ENCODE results near the gene ZDHHC3.

The ZDHHC3 gene, protein sequence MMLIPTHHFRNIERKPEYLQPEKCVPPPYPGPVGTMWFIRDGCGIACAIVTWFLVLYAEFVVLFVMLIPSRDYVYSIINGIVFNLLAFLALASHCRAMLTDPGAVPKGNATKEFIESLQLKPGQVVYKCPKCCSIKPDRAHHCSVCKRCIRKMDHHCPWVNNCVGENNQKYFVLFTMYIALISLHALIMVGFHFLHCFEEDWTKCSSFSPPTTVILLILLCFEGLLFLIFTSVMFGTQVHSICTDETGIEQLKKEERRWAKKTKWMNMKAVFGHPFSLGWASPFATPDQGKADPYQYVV

DNA sequence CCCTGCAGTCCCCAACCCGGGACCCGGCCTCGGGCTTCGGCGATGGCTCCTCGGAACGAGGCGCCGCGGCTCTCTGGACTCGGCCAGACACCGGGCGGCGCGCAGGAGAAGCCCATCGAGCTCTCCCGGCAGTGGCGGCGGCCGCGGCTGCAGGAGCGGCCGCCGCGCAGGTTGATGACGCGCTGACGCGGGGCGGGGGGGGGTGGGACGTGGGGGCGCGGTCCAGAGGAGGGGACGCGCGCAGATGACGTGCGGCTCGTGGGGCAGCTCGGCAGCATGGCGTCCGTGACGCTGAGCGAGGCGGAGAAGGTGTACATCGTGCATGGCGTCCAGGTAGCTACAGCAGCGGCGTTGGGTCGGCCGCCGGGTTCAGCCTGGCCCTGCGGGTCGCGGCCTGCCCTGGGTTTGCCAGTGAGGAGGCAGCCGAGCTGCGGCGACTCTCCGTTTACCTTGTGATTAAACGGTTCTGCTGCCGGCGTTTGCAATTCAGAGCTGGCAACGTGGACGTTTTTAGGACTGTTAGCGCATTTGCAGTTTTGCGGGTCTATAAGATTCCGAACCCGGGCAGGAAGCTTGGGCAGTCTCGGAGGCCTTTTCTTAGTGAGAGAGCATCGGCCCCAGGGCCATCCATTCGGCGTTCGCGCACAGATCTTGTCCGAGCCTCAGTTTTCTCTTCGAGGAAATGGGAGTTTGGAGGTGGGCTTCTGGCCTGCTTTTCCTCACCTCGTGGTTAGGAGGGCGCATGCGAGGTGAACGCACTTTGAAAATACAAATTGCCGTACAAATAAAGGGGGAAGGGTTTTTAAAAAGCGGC lies at the start of gene ZDHHC3, which contains the start of gene EXOSC7:
Gene ZDHHC3, minus strand, starts transcription at position 173 of the 814 bp plus-strand sequence. CDS start 16,738 bp downstream, outside the sequence.
Gene EXOSC7, plus strand, starts transcription at position 243 of the 814 bp plus-strand sequence. Its CDS starts 34 bp downstream, at position 277.
- peak; percentile 87 for DNase-seq

DNA sequence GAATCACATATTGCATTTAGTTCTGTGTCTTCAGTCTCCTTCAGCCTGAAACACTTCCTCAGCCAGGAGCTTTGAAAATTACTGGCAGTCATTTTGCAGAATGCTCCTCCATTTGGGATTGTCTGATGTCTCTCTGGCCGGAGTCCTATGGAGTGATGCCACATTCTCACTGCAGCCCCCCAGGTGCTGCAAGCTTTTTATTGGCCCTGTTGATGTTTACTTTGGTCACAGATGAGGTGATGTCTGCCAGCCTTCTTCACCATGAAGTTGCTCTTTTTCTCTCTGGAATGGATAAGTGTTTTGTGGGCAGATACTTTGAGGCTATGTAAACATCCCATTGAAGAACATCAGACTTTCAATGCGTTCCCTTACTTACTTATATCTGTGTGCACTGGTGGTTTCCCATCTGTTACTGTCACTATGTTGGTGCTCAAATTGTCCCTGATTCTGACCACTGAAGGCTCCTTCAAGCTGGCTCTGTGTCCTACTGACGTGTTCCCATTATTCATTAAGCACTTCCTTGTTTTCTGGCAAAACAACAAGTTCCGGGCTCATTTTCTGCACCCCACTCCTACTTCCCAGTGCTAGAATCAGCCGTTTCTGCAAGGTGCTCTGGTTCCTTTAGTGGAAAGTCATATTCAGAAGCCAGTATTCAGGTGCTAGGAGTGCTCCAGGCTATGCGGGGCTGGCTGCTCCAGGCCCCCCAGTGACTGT lies 48.7 kb upstream of the ZDHHC3 start:
- DNase-seq, result no peak

DNA sequence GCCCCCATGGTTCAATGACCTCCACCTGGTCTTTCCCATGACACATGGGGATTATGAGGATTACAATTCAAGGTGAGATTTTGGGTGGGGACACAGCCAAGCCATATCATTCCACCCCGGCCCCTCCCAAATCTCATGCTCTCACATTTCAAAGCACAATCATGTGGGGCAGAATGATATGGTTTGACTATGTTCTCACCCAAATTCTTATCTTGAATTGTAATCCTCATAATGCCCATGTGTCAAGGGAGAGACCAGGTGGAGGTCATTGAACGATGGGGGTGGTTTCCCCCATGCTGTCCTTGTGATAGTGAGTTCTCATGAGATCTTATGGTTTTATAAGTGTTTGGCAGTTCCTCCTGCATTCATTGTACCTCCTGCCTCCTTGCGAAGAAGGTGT lies 47.7 kb upstream of the ZDHHC3 start:
- DNase-seq, result no peak

DNA sequence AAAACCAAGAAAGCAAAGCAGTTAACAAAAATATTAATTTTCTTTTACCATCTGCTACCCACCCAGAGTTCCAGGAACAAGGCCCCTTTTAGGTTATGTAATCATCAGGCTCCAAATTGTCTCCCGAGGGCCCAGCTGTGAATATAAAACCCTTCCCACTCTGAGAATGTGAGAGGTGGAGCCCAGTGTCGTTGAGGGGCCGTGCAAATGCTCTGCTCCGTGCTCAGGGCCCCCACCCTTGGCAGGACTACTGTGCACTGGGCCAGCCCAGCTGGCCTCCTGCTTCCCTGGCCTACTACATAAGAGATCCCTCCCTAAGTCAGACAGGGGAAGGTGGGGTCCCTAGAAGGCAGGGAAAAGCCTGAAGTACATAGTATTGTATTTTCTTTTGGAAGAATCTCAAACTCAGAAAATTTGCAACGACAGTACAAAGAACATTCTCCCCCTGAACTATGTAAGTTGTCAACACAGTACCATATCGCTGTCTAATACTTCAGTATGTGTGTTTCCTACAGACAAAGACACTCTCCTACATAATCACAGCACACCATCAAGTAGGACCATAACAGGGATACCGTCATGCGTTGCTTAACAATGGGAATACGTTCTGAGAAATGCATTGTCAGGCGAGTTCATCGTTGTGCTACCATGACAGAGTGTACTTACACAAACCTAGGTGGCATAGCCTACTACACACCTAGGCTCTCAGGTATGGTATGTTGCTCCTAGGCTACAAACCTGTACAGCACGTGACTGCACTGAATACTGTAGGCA lies 45.7 kb upstream of the ZDHHC3 start:
- no peak for DNase-seq

DNA sequence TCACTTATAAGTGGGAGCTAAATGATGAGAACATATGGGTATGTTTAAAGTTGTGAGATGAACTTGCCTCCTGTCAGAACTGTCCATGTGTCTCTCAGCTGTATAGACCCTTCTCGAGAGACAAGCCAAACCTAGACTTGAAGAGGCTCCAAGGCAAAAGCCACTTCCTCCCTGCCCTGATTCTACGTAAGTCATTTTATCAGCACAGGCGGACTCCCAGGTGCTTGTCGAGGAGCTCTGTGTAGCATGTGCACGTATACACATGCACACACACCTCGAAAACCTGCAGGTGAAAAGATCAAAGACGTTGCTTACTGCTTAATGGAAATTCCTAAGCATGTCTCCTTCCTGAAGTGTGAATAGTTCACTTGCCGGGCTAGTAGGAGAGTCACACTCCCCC lies 44.6 kb upstream of the ZDHHC3 start:
- DNase-seq, result no peak

DNA sequence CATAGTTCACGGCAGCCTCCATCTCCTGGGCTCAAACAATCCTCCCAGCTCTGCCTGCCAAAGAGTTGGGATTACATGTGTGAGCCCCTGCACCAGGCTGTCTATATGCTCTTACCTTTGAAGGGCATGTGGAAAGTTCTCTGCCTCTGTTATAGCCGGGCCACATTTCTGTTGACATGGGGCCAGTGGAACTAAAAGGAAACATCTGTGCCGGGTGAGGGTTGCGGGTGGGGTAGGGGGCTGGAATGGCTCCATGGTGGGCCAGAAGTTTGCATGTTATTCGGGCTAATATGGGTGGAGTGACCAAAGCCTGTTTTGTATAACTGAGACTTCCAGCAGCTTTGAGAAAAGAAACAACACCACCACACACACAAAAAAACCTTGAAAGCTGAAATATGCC lies 41.8 kb upstream of the ZDHHC3 start:
- no peak for DNase-seq

DNA sequence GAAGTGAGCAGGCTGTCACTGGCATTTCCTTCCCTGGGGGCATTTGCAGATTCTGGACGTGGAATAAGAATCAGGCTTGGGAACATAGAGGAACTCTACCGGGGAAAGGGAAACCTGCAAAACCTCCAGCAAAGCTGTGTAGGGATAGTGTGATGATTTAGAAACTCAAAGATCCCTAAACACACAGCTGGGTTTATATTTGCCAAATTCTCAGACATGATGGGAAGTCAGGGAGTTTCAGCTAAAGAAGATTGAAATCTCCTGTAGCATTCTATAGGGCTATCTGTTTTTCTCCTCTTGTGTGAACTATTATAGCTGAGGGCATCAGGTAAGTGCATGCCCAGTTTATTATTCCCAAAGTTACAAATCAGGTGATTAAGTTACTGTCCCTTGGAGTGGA lies 40.9 kb upstream of the ZDHHC3 start:
- DNase-seq, result no peak

DNA sequence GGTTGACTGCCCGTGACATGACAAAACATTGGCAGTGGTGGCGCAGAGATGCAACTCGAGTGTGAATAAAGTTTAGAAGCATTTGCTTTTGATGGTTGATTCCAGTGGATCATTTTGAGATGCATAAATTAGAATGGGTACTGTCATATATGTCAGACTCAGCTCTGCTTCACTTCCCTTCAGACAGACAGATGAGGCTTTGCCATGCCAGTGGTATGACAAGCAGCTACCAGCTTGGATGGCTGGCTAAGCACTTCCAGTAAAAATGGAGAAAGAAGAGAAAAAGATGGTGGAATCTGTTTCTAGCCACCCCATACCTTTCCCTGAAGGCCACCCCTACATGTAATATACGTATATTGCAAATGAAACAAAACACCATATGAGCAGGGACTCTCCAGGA lies 36.6 kb upstream of the ZDHHC3 start:
- no peak for DNase-seq

DNA sequence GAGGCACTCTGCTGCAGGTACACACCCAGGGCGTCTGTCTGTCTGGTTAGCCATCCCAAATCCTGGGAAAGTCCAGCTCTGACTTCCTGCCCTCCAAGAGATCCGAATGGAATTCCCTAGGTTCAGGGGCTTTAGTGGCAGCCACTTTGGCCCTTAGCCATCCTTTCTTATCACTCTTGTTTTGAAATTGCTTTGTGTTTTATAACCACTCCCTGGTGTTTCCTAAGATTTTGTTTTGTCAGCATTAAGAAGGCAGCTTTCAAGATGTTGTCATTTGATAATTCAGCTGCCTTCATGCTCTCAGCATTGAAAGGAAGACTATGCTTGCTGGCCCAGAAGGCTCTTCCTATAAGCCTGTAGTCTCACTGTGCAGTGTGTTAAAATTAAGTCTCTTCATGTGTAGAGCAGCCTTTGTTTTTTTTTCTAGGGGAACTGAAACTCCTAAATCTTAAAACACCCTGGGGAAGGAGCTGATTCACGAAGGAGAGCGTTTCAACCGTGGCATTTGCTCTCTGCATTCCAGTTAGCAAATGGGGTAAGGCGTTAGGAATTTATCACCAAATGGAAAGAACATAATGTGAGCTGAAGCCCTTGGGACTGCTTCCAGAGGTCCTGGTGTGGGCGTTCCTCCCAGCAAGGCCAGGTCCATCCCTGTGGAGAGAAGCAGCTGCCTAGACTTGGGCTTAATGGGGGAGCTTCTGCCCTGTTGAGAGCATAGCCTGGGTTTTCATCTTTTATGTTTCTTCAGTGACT lies 36.0 kb upstream of the ZDHHC3 start:
- DNase-seq, result no peak

DNA sequence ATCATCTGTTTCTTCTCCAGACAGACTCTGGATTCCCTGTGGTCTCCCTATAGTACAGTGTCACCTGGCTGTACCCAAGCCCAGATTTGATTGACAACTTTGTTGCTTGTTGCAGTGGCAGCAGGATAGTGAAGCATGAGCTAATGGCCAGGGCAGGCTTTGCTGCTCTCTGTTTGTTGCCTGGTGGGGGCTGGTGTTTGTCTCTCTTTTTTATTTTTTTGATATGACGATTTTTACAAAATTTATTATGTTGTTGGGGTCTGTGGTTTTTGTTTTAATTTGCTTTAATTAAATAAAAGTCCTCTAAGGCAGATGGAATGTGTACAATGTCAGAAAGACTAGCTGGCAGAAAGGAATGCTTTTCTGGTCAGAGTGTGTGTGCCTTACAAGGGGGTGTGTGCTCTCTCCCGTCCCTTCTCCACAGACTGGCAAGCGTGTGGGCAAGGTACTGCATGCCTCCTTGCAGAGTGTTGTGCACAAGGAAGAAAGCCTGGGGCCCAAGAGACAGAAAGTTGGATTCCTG lies 34.9 kb upstream of the ZDHHC3 start:
- no peak for DNase-seq

DNA sequence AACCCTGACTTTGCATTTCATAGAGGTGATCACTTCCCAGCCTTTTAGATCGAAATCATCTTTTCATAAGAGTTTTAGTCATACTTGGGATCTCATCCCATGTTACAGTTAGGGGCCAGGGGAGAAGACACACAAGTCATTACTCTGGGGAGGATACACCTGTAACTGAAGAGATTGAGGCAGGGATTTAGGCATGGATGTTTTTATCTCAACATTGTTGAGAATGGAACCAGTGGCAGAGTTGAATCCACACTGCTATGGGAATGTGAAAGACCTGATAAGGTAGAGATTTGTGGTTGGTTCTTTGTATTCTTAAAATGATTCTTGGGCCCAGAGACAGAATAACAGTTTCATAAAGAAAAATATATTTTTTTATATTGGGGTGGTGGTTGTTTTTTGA lies 33.9 kb upstream of the ZDHHC3 start:
- DNase-seq, result no peak

DNA sequence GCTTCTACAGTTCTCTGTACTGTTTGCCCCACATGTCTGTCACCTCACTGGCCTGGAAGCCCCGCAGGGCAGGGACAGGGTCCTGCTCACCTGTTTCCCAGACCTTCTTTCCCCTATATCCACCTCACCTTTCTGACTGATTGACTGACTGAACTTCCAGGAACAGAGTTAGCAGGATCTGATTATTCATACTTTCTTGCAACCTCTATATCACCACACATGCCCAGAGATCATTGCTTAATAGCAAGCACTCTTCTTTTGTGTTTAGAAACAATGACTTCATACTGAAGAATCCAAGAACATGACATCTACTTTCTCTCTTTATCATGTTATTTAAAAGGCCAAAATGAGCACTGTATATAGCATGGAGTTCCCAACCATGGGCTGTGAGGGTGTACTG lies 32.1 kb upstream of the ZDHHC3 start:
- no peak for DNase-seq

DNA sequence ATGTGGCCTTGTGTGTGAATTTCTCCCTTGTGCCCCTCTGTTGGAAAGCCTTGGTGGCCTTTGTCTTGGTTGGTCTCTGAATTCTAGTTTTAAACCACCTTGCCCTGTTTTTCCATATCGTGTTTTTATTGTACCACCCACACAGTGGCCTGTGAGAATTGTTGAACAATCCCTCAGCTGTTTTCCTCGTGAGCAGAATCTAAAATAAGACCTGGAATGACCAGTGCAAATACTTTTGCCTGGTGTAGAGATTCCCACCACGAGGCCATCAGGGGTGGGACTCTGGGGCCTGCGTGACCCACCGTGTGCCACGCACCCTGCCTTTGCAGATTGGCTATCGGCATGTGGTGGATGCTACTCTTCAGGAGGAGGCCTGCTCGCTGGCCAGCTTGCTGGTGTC lies 31.1 kb upstream of the ZDHHC3 start:
- no peak for DNase-seq

DNA sequence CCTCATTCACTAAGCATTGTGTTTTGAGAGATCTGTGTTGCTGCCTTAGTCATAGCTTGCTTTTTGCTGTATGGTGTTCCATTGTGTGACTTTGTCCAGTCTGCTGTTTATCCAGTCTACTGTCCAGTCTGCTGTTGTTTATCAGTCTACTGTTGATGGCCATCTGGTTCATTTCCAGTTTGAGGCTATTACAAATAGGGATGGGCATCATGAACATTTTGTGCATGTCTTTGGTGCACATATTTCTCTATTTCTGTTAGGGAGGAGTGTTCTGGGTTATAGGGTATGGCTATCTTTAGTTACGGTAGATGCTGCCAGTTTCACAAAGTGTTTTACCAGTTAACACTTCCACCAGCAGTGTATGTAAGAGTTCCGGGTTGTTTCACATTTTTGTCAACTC lies 27.9 kb upstream of the ZDHHC3 start:
- DNase-seq, result no peak

DNA sequence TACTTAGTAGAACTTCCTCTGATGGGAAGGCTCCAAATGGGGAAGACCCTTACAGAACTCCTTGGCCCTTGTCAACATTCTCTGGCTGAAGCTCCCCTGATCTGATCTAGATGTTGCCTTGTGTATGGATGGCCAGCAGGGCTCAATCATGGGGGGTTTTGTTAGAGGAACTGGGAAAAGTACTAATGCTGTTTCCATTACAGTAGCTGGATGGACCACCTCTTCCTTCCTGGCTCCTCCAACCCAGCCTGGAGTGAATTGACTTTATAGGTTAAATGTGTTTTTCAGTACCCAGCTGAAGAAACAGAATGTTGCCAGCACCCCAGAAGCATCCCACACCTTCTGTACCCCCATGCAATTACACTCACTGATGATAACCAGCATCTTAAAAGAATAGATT lies 27.4 kb upstream of the ZDHHC3 start:
- DNase-seq, result no peak

DNA sequence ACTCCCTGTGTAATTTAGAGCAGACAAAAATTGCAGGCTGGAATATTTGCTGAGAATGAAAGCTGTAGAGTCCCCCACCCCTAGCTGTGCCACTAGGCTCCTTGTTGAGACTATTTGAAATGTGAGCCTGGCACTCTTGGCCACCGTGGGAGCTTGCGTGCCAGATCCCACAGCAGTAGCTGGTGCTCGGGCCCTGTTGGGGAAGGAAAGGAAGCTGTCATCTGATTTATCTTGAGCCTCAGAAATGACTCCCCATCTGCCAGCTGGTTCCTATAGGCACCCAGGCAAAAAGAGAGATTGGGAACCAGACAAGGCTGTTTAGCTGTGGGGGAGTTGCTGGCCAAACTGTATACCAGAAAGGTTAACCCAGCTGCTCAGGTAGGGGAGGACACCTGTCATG lies 26.7 kb upstream of the ZDHHC3 start:
- no peak for DNase-seq

DNA sequence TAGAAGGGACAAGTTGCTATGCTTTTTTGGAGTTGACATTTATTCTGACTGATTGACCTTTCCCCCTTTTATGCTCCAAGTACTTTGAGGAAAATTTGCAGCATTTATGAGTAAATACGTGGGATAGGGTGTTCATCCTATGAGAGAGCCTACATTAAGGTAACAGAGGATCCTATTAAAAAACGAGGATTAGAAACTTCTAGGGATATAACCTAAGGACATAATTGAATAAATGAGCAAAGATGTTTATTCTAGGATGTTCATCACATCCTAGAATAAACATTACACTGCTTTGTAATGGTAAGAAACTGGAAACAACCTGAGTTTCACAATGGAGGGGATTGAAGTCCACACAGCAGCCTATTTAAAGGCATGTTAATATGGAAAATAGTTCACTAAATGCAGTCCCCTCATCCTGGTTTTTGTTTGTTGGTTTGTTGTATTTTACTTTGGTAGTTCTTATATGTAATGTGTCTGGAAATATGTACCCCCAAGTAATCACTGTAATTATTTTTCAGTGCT lies 26.2 kb upstream of the ZDHHC3 start:
- DNase-seq, result no peak

DNA sequence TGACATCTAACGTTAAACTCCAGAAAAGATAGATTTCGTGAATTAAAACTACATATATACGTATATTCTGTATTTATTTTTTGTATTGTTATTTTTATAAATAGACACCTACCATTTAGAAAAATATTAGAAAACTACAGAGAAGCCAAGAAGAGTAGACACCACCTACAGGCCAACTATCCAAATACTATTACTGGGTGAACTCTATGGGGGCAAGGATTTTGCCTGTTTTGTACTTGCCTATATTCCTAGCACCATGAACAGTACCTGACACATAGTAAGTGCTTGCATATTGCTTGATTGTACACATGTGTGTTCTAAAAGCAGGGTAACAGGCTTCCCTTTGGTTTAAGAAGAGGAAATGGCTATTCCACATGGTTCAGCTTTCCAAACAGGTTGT lies 25.8 kb upstream of the ZDHHC3 start:
- no peak for DNase-seq

DNA sequence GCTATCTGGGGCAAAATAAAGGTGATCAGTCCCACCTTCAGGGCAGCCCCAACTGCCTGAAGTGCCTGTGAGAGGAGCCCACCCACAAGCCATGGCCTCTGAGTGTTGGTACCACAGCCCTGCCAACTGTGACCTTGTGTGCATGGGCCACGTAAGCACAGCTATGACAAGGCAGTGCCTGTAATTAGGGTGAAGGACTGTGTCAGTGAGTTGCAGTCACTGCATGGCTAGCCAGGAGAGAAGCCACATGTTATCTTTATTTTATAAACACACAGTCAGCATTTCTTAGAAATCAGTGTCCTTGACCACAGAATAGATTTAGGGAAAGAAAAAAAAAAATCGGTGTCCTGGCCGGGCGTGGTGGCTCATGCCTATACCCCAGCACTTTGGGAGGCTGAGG lies 24.8 kb upstream of the ZDHHC3 start:
- DNase-seq, result no peak

DNA sequence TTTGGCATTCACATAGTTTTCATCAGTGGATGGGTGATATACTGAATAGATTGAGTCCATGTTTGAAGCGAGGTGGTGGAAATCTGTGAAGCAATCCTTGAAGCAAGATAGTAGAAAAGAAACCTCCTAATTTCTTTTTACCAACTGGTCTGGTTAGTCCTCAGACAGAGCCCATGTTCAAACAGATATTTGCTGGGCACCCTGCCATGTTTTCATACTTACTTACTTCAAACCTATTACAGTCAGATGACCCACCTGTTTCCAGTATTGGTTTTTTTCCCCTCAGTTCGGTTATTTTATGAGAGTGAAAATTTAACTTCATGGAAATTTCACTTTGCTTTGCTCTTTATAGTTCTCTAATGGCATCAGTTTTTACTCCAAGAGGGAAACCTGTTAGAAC lies 23.8 kb upstream of the ZDHHC3 start:
- no peak for DNase-seq

DNA sequence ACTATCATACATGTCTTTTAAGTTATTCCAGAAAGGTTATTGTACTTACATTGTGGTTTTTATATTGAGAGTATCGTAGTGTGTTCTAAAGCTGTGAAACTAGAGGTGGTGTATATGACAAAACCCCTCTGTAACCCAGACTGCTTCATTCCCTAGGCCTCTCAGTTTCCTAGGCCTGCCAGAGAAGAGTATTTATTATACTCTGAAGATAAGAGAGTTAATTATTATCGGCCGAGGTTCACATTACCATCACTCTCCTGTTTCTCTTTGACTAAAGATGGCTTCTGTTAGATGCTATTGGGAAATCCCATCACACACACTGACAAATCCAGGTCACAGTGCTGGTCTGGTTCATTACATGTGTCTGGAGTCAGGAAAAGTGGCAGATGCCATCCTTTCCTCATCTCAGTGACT lies 20.6 kb upstream of the ZDHHC3 start:
- DNase-seq, result no peak

Data from activated naive CD4-positive, alpha-beta T cell treated with anti-CD3 and anti-CD28 coated beads, Interleukin-2, amount 50 U/mL, for 16 hours (primary cell).